ENCODE measurements around the gene GNS. TPM values are rescaled to one million over a fixed set of nuclear protein-coding genes. Genes with fewer than 3 reads are reported as not detected.
A peak's percentile ranks its signal among the peaks of the same experiment; 100 is the strongest.

GNS gene
- total and polyA plus RNA-seq, 2 of the 13 experiments (the other 11 are each of a cell fraction or from before 2014, with no cell fraction given), result 49.8 to 51.0 TPM

DNA sequence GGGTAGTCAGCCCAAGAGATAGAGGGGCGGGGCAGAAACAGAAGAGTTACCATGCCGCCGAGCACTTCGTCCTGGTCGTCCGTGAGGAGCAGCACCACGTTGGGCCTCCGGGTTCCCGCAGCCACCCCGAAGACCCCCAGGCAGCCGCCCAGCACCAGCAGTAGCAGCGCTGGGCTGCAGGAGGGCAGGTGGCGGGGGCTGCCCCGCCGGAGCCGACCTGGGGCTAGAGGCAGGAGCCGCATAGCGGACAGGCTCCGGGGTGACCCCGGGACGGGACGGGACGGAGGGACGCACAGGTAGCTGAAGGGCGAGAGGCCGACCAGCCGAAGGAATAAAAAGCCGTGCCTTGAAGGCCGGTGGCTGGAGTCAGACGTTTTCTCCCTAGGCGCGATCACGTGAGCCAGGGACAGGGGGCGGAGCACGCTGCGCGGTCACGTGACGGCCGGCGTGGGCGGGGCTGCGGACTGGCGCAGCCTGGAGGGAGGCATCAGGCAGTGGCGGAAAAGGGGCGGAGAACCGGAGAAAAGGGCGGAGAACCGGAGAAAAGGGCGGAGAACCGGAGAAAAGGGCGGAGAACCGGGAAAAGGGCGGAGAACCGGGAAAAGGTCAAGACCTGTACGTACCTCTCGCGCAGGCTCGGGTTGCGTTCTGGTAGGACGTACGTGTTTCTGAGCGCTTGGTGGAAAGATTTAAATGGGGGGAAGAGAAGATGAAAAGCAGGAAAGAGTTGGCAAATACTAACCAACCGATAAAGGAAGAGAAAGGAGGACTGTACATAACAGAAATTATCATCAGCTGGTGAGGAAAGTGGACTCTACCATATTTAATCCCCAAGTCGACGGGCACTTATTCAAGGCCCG lies at the start of gene GNS (continued):
- TF ChIP-seq ZNF280D (CRISPR knock-in tag; IDR thresholded peaks at IDR 0.05), result peak; percentile 83
- TF ChIP-seq, protein P1, sequence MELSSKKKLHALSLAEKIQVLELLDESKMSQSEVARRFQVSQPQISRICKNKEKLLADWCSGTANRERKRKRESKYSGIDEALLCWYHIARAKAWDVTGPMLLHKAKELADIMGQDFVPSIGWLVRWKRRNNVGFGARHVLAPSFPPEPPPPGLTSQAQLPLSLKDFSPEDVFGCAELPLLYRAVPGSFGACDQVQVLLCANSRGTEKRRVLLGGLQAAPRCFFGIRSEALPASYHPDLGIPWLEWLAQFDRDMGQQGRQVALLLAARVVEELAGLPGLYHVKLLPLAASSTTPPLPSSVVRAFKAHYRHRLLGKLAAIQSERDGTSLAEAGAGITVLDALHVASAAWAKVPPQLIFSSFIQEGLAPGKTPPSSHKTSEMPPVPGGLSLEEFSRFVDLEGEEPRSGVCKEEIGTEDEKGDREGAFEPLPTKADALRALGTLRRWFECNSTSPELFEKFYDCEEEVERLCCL (CRISPR knock-in tag; IDR thresholded peaks at IDR 0.05; ENCODE audit: borderline replicate concordance), result 0 out of 2 replicates have a peak, but pooled peaks have one; percentile 78
- TF ChIP-seq ZNF234 (CRISPR knock-in tag; conservative IDR thresholded peaks at IDR 0.05), result no peak
- TF ChIP-seq, protein P2, sequence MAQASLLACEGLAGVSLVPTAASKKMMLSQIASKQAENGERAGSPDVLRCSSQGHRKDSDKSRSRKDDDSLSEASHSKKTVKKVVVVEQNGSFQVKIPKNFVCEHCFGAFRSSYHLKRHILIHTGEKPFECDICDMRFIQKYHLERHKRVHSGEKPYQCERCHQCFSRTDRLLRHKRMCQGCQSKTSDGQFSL (CRISPR knock-in tag; IDR thresholded peaks at IDR 0.05), result no peak; the same call in 1 of the 2 replicates
- TF ChIP-seq FOXP1 (IDR thresholded peaks at IDR 0.05), result no peak
- no peak for TF ChIP-seq FOXP1 (CRISPR knock-in tag; IDR thresholded peaks at IDR 0.05)
- TF ChIP-seq ZNF761 (CRISPR knock-in tag; conservative IDR thresholded peaks at IDR 0.05), result no peak
- no peak for TF ChIP-seq ZBTB43 (CRISPR knock-in tag; conservative IDR thresholded peaks at IDR 0.05)
- TF ChIP-seq ZBTB44 (CRISPR knock-in tag; IDR thresholded peaks at IDR 0.05), result no peak
- peak; percentile 21; the same call in 1 of the 2 replicates for TF ChIP-seq ZNF552 (CRISPR knock-in tag; IDR thresholded peaks at IDR 0.05; ENCODE audit: borderline replicate concordance)
- no peak for TF ChIP-seq ZNF615 (CRISPR knock-in tag; IDR thresholded peaks at IDR 0.05; ENCODE audit: borderline replicate concordance)
- peak; percentile 80 for TF ChIP-seq HOXA5 (CRISPR knock-in tag; IDR thresholded peaks at IDR 0.05)
- no peak; the same call in 1 of the 2 replicates for TF ChIP-seq PPARG (CRISPR knock-in tag; conservative IDR thresholded peaks at IDR 0.05)
- TF ChIP-seq NCOR1 (IDR thresholded peaks at IDR 0.05; ENCODE audit: borderline replicate concordance, low read length), result no peak; the same call in 1 of the 2 replicates
- TF ChIP-seq, protein P3, sequence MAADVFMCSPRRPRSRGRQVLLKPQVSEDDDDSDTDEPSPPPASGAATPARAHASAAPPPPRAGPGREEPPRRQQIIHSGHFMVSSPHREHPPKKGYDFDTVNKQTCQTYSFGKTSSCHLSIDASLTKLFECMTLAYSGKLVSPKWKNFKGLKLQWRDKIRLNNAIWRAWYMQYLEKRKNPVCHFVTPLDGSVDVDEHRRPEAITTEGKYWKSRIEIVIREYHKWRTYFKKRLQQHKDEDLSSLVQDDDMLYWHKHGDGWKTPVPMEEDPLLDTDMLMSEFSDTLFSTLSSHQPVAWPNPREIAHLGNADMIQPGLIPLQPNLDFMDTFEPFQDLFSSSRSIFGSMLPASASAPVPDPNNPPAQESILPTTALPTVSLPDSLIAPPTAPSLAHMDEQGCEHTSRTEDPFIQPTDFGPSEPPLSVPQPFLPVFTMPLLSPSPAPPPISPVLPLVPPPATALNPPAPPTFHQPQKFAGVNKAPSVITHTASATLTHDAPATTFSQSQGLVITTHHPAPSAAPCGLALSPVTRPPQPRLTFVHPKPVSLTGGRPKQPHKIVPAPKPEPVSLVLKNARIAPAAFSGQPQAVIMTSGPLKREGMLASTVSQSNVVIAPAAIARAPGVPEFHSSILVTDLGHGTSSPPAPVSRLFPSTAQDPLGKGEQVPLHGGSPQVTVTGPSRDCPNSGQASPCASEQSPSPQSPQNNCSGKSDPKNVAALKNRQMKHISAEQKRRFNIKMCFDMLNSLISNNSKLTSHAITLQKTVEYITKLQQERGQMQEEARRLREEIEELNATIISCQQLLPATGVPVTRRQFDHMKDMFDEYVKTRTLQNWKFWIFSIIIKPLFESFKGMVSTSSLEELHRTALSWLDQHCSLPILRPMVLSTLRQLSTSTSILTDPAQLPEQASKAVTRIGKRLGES (CRISPR knock-in tag; IDR thresholded peaks at IDR 0.05; ENCODE audit: borderline replicate concordance), result peak; percentile 65; the same call in 1 of the 2 replicates

Measured in HepG2 (cell line).